ENCODE results near the gene ALKBH2. TPM values are rescaled to one million over a fixed set of nuclear protein-coding genes. Genes with fewer than 3 reads are reported as not detected.

The ALKBH2 gene
- total and polyA plus RNA-seq, 2 experiments from 2014 or later, result 16.4 to 35.9 TPM

DNA sequence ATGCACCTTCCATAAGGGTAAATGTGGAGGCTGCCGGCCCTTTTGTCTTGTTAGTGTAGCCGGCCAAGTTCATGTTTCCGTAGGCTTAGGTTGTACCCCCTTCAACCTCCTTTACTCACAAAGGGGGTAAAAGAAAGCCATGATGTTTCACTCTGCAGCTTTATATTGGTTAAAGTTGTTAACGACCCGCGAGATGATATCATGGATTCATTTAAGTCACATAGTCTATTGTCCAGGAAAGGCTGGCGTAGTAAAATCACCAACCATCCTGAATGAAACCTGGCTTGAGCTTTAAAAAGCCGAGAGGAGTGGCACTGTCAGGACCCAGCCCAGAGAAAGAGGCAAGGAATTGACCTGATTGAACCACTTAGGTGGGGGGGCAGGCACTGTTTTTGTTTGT is 5.4 kb upstream of the ALKBH2 start:
- Mint-ChIP-seq H3K4me3 (peak overlapping the region; percentile 91), H3K4me1 (peaks cover 12% of the 10 kb centered on the region), H3K9me3 (no peaks in the 10 kb centered on the region), H3K27me3 (ENCODE audit: insufficient read depth, low read depth, poor library complexity) (peaks cover 8% of the 10 kb centered on the region), H3K36me3 (ENCODE audit: low read depth) (peaks cover 53% of the 10 kb centered on the region), H3K27ac (peak overlapping the region; percentile 89; the same call in 1 of the 2 replicates)
- Histone ChIP-seq H4K20me1 (replicated peaks; ENCODE audit: insufficient read depth) (peaks cover 33% of the 10 kb centered on the region), H3K9me2 (ENCODE audit: insufficient read depth) (no peaks in the 10 kb centered on the region), H3K4me3 (peak overlapping the region; percentile 95), H3F3A (replicated peaks; ENCODE audit: low read depth) (no peaks in the 10 kb centered on the region), H3K79me2 (replicated peaks; ENCODE audit: insufficient read depth) (peaks cover 29% of the 10 kb centered on the region), H2AFZ (0 out of 2 replicates have a peak overlapping the region, but pooled peaks have one; percentile 59), H3K4me1 (ENCODE audit: insufficient read depth) (peaks cover 4% of the 10 kb centered on the region; the same call in 1 of the 2 replicates), H3K4me2 (peak overlapping the region; percentile 90), H3K27ac (ENCODE audit: low read depth) (peak overlapping the region; percentile 55), H3K36me3 (ENCODE audit: insufficient read depth) (peaks cover 46% of the 10 kb centered on the region), H3K27me3 (ENCODE audit: insufficient read depth) (no peaks in the 10 kb centered on the region)
- TF ChIP-seq JUNB (IDR thresholded peaks at IDR 0.05; ENCODE audit: unreplicated experiment), result no peak
- ATAC-seq, result no peak
- no peak for DNase-seq (ENCODE audit: low spot score)

DNA sequence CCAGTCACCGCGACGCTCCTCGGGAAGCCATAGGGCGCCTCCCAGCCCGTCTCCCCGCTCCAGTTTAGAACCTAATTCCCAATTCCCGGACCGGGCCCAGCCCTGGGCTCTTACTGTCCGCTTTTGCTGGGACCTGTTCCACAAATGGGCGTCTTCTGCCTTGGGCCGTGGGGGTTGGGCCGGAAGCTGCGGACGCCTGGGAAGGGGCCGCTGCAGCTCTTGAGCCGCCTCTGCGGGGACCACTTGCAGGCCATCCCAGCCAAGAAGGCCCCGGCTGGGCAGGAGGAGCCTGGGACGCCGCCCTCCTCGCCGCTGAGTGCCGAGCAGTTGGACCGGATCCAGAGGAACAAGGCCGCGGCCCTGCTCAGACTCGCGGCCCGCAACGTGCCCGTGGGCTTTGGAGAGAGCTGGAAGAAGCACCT is 4.9 kb upstream of the ALKBH2 start:
- ATAC-seq (peak; percentile 50), DNase-seq (ENCODE audit: low spot score) (no peak)
- peaks cover 41% of the 10 kb centered on the region for H3K36me3 ChIP-seq (ENCODE audit: insufficient read depth)
- peaks cover 10% of the 10 kb centered on the region for H3K27me3 Mint-ChIP-seq (ENCODE audit: insufficient read depth, low read depth, poor library complexity)
- H3K27ac ChIP-seq (ENCODE audit: low read depth), result peak overlapping the region; percentile 55
- H3K4me1 ChIP-seq (ENCODE audit: insufficient read depth), result peaks cover 4% of the 10 kb centered on the region; the same call in 1 of the 2 replicates
- H4K20me1 ChIP-seq (replicated peaks; ENCODE audit: insufficient read depth), result peaks cover 33% of the 10 kb centered on the region
- peak overlapping the region; percentile 91 for H3K4me3 Mint-ChIP-seq
- H3K9me2 ChIP-seq (ENCODE audit: insufficient read depth), result no peaks in the 10 kb centered on the region
- 0 out of 2 replicates have a peak overlapping the region, but pooled peaks have one; percentile 59 for H2AFZ ChIP-seq
- H3K4me2 ChIP-seq, result peak overlapping the region; percentile 90
- peak overlapping the region; percentile 95 for H3K4me3 ChIP-seq
- peak overlapping the region; percentile 89; the same call in 1 of the 2 replicates for H3K27ac Mint-ChIP-seq
- no peaks in the 10 kb centered on the region for H3F3A ChIP-seq (replicated peaks; ENCODE audit: low read depth)
- peaks cover 49% of the 10 kb centered on the region for H3K36me3 Mint-ChIP-seq (ENCODE audit: low read depth)
- no peaks in the 10 kb centered on the region for H3K27me3 ChIP-seq (ENCODE audit: insufficient read depth)
- H3K9me3 Mint-ChIP-seq, result no peaks in the 10 kb centered on the region
- H3K4me1 Mint-ChIP-seq, result peaks cover 12% of the 10 kb centered on the region
- peaks cover 29% of the 10 kb centered on the region for H3K79me2 ChIP-seq (replicated peaks; ENCODE audit: insufficient read depth)
- no peak for TF ChIP-seq ZNF114 (CRISPR knock-in tag; IDR thresholded peaks at IDR 0.05)
- TF ChIP-seq EZH2phosphoT487 (IDR thresholded peaks at IDR 0.05; ENCODE audit: unreplicated experiment), result no peak
- no peak for TF ChIP-seq ZNF331 (CRISPR knock-in tag; IDR thresholded peaks at IDR 0.05; ENCODE audit: low read depth)
- TF ChIP-seq POLR2AphosphoS5 (IDR thresholded peaks at IDR 0.05; ENCODE audit: low read depth), result peak; percentile 28; the same call in 1 of the 2 replicates
- TF ChIP-seq, protein P1, sequence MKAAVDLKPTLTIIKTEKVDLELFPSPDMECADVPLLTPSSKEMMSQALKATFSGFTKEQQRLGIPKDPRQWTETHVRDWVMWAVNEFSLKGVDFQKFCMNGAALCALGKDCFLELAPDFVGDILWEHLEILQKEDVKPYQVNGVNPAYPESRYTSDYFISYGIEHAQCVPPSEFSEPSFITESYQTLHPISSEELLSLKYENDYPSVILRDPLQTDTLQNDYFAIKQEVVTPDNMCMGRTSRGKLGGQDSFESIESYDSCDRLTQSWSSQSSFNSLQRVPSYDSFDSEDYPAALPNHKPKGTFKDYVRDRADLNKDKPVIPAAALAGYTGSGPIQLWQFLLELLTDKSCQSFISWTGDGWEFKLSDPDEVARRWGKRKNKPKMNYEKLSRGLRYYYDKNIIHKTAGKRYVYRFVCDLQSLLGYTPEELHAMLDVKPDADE (IDR thresholded peaks at IDR 0.05), result 0 out of 2 replicates have a peak, but pooled peaks have one; percentile 5
- TF ChIP-seq STAT1 (IDR thresholded peaks at IDR 0.05; ENCODE audit: unreplicated experiment), result no peak
- no peak for TF ChIP-seq JUNB (IDR thresholded peaks at IDR 0.05; ENCODE audit: unreplicated experiment)

DNA sequence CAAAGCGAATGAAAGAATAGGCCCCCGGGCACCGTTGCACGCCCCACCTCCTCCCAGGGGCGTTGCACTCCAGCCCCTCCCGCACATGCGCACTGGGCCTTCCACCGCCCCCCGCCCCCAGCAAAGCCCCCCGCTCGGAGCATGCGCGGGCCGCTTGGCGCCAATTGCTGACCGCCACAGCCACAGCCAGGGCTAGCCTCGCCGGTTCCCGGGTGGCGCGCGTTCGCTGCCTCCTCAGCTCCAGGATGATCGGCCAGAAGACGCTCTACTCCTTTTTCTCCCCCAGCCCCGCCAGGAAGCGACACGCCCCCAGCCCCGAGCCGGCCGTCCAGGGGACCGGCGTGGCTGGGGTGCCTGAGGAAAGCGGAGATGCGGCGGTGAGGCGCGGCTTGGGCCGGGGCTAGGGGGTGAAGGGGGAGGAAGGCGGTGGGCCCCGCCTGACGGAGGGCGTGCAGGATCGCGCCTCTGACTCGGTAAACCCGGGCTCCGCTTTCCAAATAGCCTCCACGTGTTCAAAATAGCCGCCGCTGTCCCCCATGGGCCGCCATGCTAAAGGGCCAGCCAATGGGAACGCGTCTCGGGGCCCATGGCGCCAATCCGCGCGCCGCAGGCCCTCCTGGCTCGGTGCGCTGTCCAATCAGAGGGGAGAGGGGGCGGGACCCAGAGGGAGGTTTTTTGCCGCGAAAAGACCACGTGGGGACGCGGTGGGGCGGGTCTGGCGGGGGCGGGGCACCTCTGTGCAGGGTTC is 4.3 kb upstream of the ALKBH2 start, which contains the start of gene UNG:
UNG (plus strand) TSS at position 163 of the 748 bp plus-strand sequence; CDS start at position 246, 83 bp downstream.
- Mint-ChIP-seq H3K4me1 (peaks cover 13% of the 10 kb centered on the region), H3K27me3 (ENCODE audit: insufficient read depth, low read depth, poor library complexity) (peaks cover 15% of the 10 kb centered on the region), H3K27ac (peak within 1 kb of the TSS; percentile 97), H3K36me3 (ENCODE audit: low read depth) (peaks cover 49% of the 10 kb centered on the region), H3K9me3 (no peaks in the 10 kb centered on the region), H3K4me3 (peak within 1 kb of the TSS; percentile 91)
- DNase-seq (ENCODE audit: low spot score), result peak; percentile 98
- peaks cover 36% of the 10 kb centered on the region for H3K36me3 ChIP-seq (ENCODE audit: insufficient read depth)
- peak within 1 kb of the TSS; percentile 91 for H2AFZ ChIP-seq
- H3K27me3 ChIP-seq (ENCODE audit: insufficient read depth), result peaks cover 5% of the 10 kb centered on the region
- peaks cover 30% of the 10 kb centered on the region for H4K20me1 ChIP-seq (replicated peaks; ENCODE audit: insufficient read depth)
- ATAC-seq, result peak; percentile 91
- peak within 1 kb of the TSS; percentile 95 for H3K4me3 ChIP-seq
- peak within 1 kb of the TSS; percentile 90 for H3K4me2 ChIP-seq
- H3K27ac ChIP-seq (ENCODE audit: low read depth), result peak within 1 kb of the TSS; percentile 94
- H3K79me2 ChIP-seq (replicated peaks; ENCODE audit: insufficient read depth), result peaks cover 33% of the 10 kb centered on the region
- H3F3A ChIP-seq (replicated peaks; ENCODE audit: low read depth), result no peaks in the 10 kb centered on the region
- H3K9me2 ChIP-seq (ENCODE audit: insufficient read depth), result peaks cover 2% of the 10 kb centered on the region; the same call in 1 of the 2 replicates
- peaks cover 9% of the 10 kb centered on the region; the same call in 1 of the 2 replicates for H3K4me1 ChIP-seq (ENCODE audit: insufficient read depth)
- TF ChIP-seq ZNF114 (CRISPR knock-in tag; IDR thresholded peaks at IDR 0.05) (no peak), JUNB (IDR thresholded peaks at IDR 0.05; ENCODE audit: unreplicated experiment) (no peak), POLR2AphosphoS5 (IDR thresholded peaks at IDR 0.05; ENCODE audit: low read depth) (peak; percentile 77)
